WERI-Rb-1 (cell line): Measurements from ENCODE around the gene ARL13A.

Source experiments
- DNase-seq: peaks from one replicate; pipeline ENCODE4 v3.0.0-alpha.2; 2020
- H3K27ac ChIP-seq: fragments of 250-450 bp; sonication (Bioruptor Pico); 2 replicates; pipeline ENCODE4 v1.5.1; 2020; ENCODE audit warnings: mild to moderate bottlenecking, moderate library complexity
- H3K27me3 ChIP-seq: fragments of 250-450 bp; sonication (Bioruptor Pico); 2 replicates; pipeline ENCODE4 v1.5.1; 2021; ENCODE audit warnings: mild to moderate bottlenecking, low read depth, moderate library complexity; ENCODE audit not compliant: insufficient read depth, severe bottlenecking
- H3K36me3 ChIP-seq: fragments of 250-450 bp; sonication (Bioruptor Pico); 2 replicates; pipeline ENCODE4 v1.5.1; 2020; ENCODE audit warnings: mild to moderate bottlenecking, moderate library complexity
- H3K4me3 ChIP-seq: 2 replicates; pipeline ENCODE4 v1.5.1; 2011; ENCODE audit warnings: low read depth, mild to moderate bottlenecking, control low read depth, low read length
- H3K9me3 ChIP-seq: fragments of 250-450 bp; sonication (Bioruptor Pico); 2 replicates; pipeline ENCODE4 v1.5.1; 2021; ENCODE audit warnings: mild to moderate bottlenecking, moderate library complexity; ENCODE audit not compliant: severe bottlenecking
- TF ChIP-seq, protein P1 (sequence below): IDR thresholded peaks from 2 replicates; pipeline ENCODE4 v1.5.1; 2011; ENCODE audit warnings: low read depth, mild to moderate bottlenecking, control low read depth, inconsistent platforms, low read length

Gene ARL13A

GRCh38 chrX:100962811-100963210, 6.7 kb upstream of the ARL13A start:
- TF ChIP-seq, protein P1, sequence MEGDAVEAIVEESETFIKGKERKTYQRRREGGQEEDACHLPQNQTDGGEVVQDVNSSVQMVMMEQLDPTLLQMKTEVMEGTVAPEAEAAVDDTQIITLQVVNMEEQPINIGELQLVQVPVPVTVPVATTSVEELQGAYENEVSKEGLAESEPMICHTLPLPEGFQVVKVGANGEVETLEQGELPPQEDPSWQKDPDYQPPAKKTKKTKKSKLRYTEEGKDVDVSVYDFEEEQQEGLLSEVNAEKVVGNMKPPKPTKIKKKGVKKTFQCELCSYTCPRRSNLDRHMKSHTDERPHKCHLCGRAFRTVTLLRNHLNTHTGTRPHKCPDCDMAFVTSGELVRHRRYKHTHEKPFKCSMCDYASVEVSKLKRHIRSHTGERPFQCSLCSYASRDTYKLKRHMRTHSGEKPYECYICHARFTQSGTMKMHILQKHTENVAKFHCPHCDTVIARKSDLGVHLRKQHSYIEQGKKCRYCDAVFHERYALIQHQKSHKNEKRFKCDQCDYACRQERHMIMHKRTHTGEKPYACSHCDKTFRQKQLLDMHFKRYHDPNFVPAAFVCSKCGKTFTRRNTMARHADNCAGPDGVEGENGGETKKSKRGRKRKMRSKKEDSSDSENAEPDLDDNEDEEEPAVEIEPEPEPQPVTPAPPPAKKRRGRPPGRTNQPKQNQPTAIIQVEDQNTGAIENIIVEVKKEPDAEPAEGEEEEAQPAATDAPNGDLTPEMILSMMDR: no peak
- no peaks in the 10 kb centered on the region for H3K36me3 ChIP-seq
- no peak overlapping the region for H3K4me3 ChIP-seq
- DNase-seq: no peak
- no peaks in the 10 kb centered on the region for H3K9me3 ChIP-seq
- H3K27me3 ChIP-seq: no peaks in the 10 kb centered on the region
- no peak overlapping the region for H3K27ac ChIP-seq

GRCh38 chrX:100964362-100964761, 5.1 kb upstream of the ARL13A start:
- DNase-seq: no peak
- Histone ChIP-seq H3K27ac (no peak overlapping the region), H3K9me3 (no peaks in the 10 kb centered on the region), H3K27me3 (no peaks in the 10 kb centered on the region), H3K4me3 (no peak overlapping the region), H3K36me3 (no peaks in the 10 kb centered on the region)
- TF ChIP-seq, protein P1: no peak

DNA sequence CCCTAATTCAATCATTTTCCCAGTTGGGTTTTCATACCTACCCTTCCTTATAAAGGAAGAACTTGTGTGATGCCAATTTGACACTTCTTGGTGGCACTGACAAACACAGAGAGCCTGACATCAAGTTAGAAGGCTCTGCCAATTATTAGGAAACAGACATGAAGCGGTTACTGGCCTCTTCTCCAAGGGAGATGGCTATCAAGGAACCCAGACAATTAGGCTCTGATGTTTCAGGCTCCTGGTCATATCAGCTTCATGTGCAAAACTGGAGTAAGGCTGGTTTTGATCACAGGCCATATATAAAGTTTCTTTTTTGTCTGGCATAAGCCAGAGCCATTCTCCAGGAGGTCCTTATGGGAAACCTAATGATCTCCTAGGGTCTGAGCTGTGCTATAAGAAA, 428 bp downstream of the ARL13A start:
- no peaks in the 10 kb centered on the region for H3K36me3 ChIP-seq
- no peak overlapping the region for H3K27ac ChIP-seq
- no peaks in the 10 kb centered on the region for H3K9me3 ChIP-seq
- no peak for DNase-seq
- H3K4me3 ChIP-seq: no peak overlapping the region
- H3K27me3 ChIP-seq: no peaks in the 10 kb centered on the region
- TF ChIP-seq, protein P1: no peak

DNA sequence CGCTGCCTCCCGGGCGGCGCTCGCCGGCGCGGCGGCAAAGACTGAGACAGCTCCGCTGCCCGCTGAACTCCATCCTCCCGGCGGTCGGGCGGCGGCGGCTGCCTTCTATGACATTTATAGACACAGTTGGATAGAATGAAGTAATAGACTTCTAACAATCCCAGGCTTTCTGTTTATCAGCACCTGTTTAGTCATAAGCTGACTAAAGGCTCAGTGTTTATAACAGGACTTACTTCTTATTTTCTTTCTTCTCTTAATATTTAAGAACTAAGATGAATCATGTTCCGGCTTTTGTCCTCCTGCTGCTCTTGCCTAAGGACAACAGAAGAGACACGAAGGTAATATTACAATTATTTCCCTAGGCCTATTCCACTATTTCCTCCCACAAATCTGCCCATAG, 3.9 kb downstream of the ARL13A start:
- no peak overlapping the region for H3K27ac ChIP-seq
- H3K27me3 ChIP-seq: no peaks in the 10 kb centered on the region
- TF ChIP-seq, protein P1: no peak

DNA sequence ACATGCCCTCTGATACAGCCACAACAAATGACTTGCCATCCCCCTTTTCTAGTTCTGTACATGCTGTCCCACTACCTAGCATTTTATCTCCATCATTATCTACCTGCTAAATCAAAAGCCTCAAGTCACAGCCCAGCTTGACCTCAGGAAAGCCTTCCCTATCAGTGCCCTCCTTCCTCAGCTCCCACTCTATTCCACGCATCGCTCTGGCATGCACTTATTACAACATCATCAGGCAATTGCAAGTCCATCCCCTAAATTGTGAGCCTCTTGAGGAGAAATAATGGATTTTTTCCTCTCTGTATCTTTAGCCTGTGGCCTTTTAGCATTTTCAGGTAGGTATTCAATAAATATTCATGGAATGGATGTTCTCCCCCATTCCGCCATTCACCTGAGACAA, 5.7 kb downstream of the ARL13A start:
- Histone ChIP-seq H3K27ac (no peak overlapping the region), H3K36me3 (no peaks in the 10 kb centered on the region), H3K9me3 (no peaks in the 10 kb centered on the region), H3K4me3 (no peak overlapping the region), H3K27me3 (no peaks in the 10 kb centered on the region)
- no peak for DNase-seq
- TF ChIP-seq, protein P1: no peak

More for the DNA sequence above, 3.9 kb downstream of the ARL13A start:
- no peaks in the 10 kb centered on the region for H3K36me3 ChIP-seq
- no peak for DNase-seq
- H3K4me3 ChIP-seq: no peak overlapping the region
- no peaks in the 10 kb centered on the region for H3K9me3 ChIP-seq

GRCh38 chrX:100976211-100976610, 6.7 kb downstream of the ARL13A start:
- TF ChIP-seq, protein P1: no peak
- H3K9me3 ChIP-seq: no peaks in the 10 kb centered on the region
- DNase-seq: no peak
- H3K36me3 ChIP-seq: no peaks in the 10 kb centered on the region
- no peaks in the 10 kb centered on the region for H3K27me3 ChIP-seq
- no peak overlapping the region for H3K4me3 ChIP-seq
- H3K27ac ChIP-seq: no peak overlapping the region
